HepG2 (cell line): Measurements from ENCODE around the gene ZNRF3. TPM values are rescaled to one million over a fixed set of nuclear protein-coding genes. Genes with fewer than 3 reads are reported as not detected.

Experiments used
- FOXC1 ChIP-seq: sonication (generic); formaldehyde crosslinking; IDR thresholded peaks from 2 replicates; pipeline ENCODE4 v1.8.0; 2022; ENCODE audit warnings: mild to moderate bottlenecking, missing genetic modification reagents, borderline replicate concordance
- HNF1A ChIP-seq, 2 experiments: sonication (generic) in 1 of 2; formaldehyde crosslinking in 1 of 2; IDR thresholded peaks; 2 replicates each; pipeline versions ENCODE4 v1.4.0 to v1.6.1; 2016 to 2020; ENCODE audit warnings: borderline replicate concordance in 1 of 2, low read depth in 1 of 2, mild to moderate bottlenecking in 1 of 2, missing genetic modification reagents in 1 of 2
- KDM1A ChIP-seq: IDR thresholded peaks from 2 replicates; pipeline ENCODE4 v1.6.1; 2016; ENCODE audit warnings: missing compliant biosample characterization
- KLF11 ChIP-seq: IDR thresholded peaks from 2 replicates; pipeline ENCODE4 v1.6.1; 2016; ENCODE audit warnings: missing compliant biosample characterization
- MAFF ChIP-seq: IDR thresholded peaks from 2 replicates; pipeline ENCODE4 v1.6.1; 2011; ENCODE audit warnings: low read depth, low read length, improper control_type of control experiment
- MED8 ChIP-seq: sonication (generic); formaldehyde crosslinking; IDR thresholded peaks from 2 replicates; pipeline ENCODE4 v1.8.1; 2023; ENCODE audit warnings: mild to moderate bottlenecking, missing genetic modification reagents; ENCODE audit not compliant: insufficient replicate concordance
- NCOA2 ChIP-seq: sonication (generic); formaldehyde crosslinking; IDR thresholded peaks from 2 replicates; pipeline ENCODE4 v1.8.0; 2022; ENCODE audit warnings: inconsistent platforms
- NFE2L2 ChIP-seq: fragments of 150-350 bp; IDR thresholded peaks from 2 replicates; pipeline ENCODE4 v1.6.1; 2014; ENCODE audit warnings: low read length
- RARA ChIP-seq: IDR thresholded peaks from 2 replicates; pipeline ENCODE4 v1.6.1; 2016; ENCODE audit warnings: missing genetic modification reagents, missing compliant biosample characterization
- RXRA ChIP-seq: sonication (generic); formaldehyde crosslinking; IDR thresholded peaks from 2 replicates; pipeline ENCODE4 v1.5.1; 2020; ENCODE audit warnings: missing genetic modification reagents
- TCF7 ChIP-seq: sonication (generic); IDR thresholded peaks from 2 replicates; pipeline ENCODE4 v1.6.1; 2016; ENCODE audit warnings: antibody characterized with exemption, low read depth
- THAP7 ChIP-seq: sonication (generic); formaldehyde crosslinking; IDR thresholded peaks from 2 replicates; pipeline ENCODE4 v1.8.1; 2023; ENCODE audit warnings: mild to moderate bottlenecking, missing genetic modification reagents
- ZBTB44 ChIP-seq: sonication (generic); formaldehyde crosslinking; IDR thresholded peaks from 2 replicates; pipeline ENCODE4 v1.4.0; 2020; ENCODE audit warnings: missing genetic modification reagents
- ZMAT3 ChIP-seq: sonication (generic); formaldehyde crosslinking; conservative IDR thresholded peaks from 2 replicates; pipeline ENCODE4 v1.7.0; 2021; ENCODE audit warnings: missing genetic modification reagents
- ZNF772 ChIP-seq: sonication (generic); formaldehyde crosslinking; IDR thresholded peaks from 2 replicates; pipeline ENCODE4 v1.5.0; 2020; ENCODE audit warnings: mild to moderate bottlenecking, missing genetic modification reagents
- ZSCAN31 ChIP-seq: sonication (generic); formaldehyde crosslinking; IDR thresholded peaks from 2 replicates; pipeline ENCODE4 v1.5.0; 2020; ENCODE audit warnings: low read depth, mild to moderate bottlenecking, missing genetic modification reagents
- polyA plus RNA-seq, 8 experiments: library from polyadenylated mRNA; depleted of rRNA in 3 of 8; stranded (reverse) in 7 of 8; unstranded in 1 of 8; fragments of >200 nt; fragmentation: Illumina TruSeq in 4 of 8; extraction: Trizol in 4 of 8; gene quantifications; 2 replicates each; pipeline versions ENCODE4 v1.2.1 to v1.2.3, GENCODE V29; 2011 to 2016; ENCODE audit warnings: low read depth in 4 of 8, missing spikeins in 1 of 8, mixed read lengths in 1 of 8; ENCODE audit not compliant: insufficient read depth in 1 of 8
- total RNA-seq, 5 experiments: library from RNA; depleted of rRNA; stranded (reverse); fragments of >200 nt; fragmentation: Illumina TruSeq; extraction: Trizol; gene quantifications; 2 replicates each; pipeline ENCODE4 v1.2.3, GENCODE V29; 2016; ENCODE audit warnings: low read depth in 1 of 5
- TF ChIP-seq, protein P1 (sequence below): sonication (generic); formaldehyde crosslinking; IDR thresholded peaks from 2 replicates; pipeline ENCODE4 v1.4.0; 2020; ENCODE audit warnings: missing genetic modification reagents
- TF ChIP-seq, protein P2 (sequence below): sonication (generic); IDR thresholded peaks from 2 replicates; pipeline ENCODE4 v1.6.1; 2016; ENCODE audit warnings: low read depth, borderline replicate concordance

The ZNRF3 gene
- total and polyA plus RNA-seq, 2 of the 13 experiments (the other 11 are each of a cell fraction or from before 2014, with no cell fraction given) = 20.3 to 36.7 TPM

DNA sequence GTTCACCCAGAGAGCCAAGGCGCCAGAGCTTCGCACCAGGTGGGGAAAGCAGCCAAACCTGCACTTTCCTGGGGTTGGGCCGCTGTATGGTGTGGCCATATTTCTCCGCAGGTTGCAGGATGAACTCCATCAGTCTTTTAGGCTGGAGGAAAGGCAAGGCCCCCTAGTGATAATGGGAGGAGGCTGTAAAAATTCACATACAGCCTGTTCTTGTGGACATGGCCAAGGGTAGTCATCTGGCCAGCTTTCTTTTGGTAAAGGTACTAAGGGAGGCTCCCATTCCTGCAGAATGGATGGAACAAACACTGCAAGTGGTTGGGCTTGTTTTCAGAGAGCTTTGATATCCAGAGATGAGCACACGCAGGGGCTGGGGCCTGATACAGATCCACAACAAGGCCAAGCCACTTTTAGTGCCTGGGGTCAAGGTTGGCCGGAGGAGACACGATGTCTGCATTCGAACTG is 148.7 kb downstream of the ZNRF3 start (continued):
- TF ChIP-seq HNF1A (IDR thresholded peaks at IDR 0.05; ENCODE audit: low read depth) (no peak), HNF1A (CRISPR knock-in tag; IDR thresholded peaks at IDR 0.05; ENCODE audit: borderline replicate concordance) (0 out of 2 replicates have a peak, but pooled peaks have one; percentile 32), TCF7 (0 out of 2 replicates have a peak, but pooled peaks have one; percentile 40), ZBTB44 (no peak), RXRA (CRISPR knock-in tag) (no peak; the same call in 1 of the 2 replicates), KLF11 (no peak), ZMAT3 (CRISPR knock-in tag) (no peak), RARA (CRISPR knock-in tag) (peak; percentile 79), NCOA2 (peak; percentile 62; the same call in 1 of the 2 replicates), NFE2L2 (no peak), FOXC1 (CRISPR knock-in tag) (no peak), MAFF (no peak), KDM1A (no peak), ZNF772 (no peak), THAP7 (CRISPR knock-in tag) (no peak), MED8 (CRISPR knock-in tag) (no peak), ZSCAN31 (no peak)
- TF ChIP-seq, protein P1, sequence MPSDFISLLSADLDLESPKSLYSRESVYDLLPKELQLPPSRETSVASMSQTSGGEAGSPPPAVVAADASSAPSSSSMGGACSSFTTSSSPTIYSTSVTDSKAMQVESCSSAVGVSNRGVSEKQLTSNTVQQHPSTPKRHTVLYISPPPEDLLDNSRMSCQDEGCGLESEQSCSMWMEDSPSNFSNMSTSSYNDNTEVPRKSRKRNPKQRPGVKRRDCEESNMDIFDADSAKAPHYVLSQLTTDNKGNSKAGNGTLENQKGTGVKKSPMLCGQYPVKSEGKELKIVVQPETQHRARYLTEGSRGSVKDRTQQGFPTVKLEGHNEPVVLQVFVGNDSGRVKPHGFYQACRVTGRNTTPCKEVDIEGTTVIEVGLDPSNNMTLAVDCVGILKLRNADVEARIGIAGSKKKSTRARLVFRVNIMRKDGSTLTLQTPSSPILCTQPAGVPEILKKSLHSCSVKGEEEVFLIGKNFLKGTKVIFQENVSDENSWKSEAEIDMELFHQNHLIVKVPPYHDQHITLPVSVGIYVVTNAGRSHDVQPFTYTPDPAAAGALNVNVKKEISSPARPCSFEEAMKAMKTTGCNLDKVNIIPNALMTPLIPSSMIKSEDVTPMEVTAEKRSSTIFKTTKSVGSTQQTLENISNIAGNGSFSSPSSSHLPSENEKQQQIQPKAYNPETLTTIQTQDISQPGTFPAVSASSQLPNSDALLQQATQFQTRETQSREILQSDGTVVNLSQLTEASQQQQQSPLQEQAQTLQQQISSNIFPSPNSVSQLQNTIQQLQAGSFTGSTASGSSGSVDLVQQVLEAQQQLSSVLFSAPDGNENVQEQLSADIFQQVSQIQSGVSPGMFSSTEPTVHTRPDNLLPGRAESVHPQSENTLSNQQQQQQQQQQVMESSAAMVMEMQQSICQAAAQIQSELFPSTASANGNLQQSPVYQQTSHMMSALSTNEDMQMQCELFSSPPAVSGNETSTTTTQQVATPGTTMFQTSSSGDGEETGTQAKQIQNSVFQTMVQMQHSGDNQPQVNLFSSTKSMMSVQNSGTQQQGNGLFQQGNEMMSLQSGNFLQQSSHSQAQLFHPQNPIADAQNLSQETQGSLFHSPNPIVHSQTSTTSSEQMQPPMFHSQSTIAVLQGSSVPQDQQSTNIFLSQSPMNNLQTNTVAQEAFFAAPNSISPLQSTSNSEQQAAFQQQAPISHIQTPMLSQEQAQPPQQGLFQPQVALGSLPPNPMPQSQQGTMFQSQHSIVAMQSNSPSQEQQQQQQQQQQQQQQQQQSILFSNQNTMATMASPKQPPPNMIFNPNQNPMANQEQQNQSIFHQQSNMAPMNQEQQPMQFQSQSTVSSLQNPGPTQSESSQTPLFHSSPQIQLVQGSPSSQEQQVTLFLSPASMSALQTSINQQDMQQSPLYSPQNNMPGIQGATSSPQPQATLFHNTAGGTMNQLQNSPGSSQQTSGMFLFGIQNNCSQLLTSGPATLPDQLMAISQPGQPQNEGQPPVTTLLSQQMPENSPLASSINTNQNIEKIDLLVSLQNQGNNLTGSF = no peak
- TF ChIP-seq, protein P2, sequence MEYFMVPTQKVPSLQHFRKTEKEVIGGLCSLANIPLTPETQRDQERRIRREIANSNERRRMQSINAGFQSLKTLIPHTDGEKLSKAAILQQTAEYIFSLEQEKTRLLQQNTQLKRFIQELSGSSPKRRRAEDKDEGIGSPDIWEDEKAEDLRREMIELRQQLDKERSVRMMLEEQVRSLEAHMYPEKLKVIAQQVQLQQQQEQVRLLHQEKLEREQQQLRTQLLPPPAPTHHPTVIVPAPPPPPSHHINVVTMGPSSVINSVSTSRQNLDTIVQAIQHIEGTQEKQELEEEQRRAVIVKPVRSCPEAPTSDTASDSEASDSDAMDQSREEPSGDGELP = no peak
